Stimulated activated CD8-positive, alpha-beta memory T cell treated with anti-CD3 and anti-CD28 coated beads, Interleukin-2, amount 100 ng/mL, for 1 hour (primary cell): ENCODE results near the gene TMEM184B.

Source experiments
- DNase-seq, 2 donors: peaks; one replicate each; pipeline ENCODE4 v3.0.0-alpha.2; 2020; ENCODE audit warnings: low read depth in 2 of 2

Gene TMEM184B

DNA sequence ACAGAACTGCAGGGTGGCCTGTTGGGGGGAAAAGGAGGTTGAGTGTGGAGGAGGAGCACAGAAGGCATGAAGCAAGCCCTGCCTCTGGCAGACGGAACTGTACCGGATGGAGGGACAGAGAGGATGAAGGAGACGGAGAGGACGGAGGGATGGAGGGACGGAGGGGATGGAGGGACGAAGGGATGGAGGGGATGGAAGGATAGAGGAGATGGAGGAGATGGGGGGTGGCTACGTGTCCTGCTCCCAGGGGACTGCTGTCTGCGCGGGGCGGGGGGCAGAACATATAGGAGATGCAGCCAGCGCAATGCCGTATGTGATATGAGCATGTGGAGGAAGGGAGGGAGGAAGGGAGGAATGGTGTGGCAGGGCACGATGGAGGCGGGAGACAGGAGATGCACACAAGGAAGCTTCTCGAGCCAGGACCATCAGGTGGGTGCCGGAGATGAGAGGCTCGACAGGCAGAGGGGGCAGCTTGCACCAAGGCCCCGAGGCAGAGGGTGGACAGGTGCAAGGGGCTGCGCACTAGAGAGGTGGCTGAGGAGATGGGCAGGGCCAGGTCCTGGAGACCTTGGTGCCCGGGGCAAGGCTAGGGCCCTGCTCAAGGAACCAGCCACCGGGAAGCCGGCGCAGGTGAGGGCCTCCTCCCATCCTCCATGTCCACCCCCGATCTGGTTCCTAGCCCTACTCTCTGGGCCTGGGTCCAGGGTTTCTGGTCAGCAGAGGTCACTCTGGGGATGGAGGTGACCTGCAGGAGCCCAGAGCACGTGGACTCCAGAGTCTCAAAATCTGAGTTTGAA lies 45.8 kb downstream of the TMEM184B start:
- DNase-seq: no peak

GRCh38 chr22:38223289-38223960 lies 49.4 kb downstream of the TMEM184B start:
- no peak for DNase-seq

DNA sequence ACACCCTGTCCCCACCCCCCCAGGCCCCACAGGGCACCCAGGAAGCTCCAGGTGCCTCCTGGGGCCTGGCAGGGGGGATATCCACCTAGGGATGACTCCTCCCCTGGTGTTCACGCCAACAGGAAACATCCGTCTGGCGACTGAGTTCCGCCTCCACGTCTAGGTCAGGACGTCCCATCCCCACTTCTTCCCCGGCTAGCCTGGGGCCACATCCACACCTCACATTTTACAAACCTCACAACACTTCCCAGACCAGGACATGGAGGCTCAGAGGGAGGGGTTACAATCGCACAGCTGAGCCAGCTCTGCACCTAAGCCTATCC lies 50.1 kb downstream of the TMEM184B start:
- no peak for DNase-seq

DNA sequence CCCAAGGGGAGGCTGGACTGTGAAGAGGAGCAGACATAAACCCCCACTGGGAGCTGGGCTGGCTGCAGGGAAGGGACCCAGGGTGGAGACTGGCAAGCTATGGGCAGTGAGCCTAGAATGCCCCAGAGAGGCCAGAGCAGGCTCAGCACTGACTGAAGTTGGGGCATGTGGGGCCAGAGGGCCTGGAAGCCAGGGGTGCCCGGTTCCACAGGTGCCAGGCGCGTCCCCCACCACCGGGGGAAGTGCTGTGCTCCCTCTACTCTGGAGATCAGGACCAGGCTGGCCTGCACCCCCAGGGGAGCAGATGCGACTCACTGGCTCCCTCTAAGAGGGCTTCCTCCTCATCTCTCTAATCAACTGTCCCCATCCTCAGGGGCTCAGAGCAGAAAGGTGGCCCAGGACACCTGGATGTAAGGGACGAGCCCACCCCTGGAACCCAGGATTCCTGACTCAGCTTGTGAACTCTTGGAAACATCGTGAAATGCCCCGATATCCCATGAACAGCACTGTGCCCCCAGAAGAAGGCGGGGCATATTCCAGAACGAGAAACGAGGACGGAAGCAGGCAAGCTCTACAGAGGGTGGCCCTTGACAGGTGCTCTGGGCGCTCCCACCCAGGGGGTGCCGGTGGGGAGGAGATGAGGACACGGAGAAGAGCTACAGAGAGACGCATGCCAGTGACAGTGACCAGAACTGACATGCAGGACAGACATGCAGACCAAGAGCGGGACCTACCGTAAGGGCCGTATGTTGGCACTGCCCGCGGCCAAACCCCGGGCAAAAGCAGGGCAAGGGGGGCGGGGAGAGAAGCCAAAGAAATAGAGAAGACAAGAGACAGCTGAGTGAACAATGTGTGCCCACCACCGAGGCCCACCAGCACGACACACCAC lies 50.7 kb downstream of the TMEM184B start:
- DNase-seq: no peak

- DNase-seq: no peak
These were observed 51.4 kb downstream of the TMEM184B start for GRCh38 chr22:38221407-38221806.

DNA sequence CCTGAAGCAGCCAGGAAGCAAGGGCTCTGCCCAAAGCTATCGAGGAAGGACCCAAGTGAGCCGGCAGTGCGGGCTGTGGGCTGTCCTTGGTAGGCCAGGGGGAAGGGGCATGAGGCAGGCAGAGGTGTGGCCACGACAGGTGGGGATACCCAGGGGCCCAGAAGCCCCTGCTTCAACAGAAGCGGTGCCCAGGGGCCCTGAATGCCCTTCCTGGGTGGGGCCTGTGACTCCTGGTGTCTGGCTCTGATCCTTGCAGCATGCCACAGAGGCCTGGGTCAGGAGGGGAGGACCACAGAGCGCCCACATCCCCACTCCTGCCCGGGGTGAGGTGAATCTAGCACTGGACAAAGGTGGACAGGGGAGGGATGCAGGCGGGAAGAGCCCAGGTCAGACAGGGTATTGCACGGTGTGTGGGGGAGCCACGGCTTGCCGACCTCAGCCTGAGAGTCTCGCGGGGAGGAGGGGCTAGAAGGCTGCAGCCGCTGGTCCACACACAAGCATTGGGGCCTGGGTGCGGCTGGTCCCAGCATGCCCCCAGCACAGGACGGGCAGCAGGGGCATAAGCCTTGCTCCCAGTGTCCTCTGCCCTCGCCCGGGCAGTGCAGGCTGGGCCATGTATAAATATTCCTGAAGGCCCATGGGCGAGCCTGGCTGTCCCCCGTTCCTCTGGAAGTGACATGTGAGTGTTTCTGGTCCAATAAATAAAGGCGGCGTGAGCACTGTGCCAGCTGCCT lies 52.0 kb downstream of the TMEM184B start:
- DNase-seq: no peak

DNA sequence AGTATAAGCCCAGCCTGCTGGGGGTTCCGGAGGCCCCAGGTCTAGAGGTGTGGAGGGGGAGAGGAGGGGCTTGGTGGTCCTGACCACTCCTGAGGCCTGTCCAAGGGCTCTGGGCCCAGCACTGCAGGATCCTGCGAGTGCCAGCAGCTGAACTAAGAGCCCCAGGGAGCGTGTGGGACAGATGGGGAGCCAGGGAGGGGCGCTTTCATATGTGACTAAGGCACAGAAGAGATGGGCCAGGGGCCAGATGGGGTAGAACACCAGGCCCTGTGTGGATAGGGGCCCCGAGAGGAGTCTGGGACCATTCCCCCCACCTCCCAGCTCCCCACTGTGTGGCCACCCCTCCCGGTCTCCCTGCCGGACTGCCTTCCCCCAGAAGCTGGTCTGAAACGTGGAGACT lies 52.6 kb downstream of the TMEM184B start:
- no peak for DNase-seq

GRCh38 chr22:38219632-38220031 lies 53.2 kb downstream of the TMEM184B start:
- DNase-seq: no peak

DNA sequence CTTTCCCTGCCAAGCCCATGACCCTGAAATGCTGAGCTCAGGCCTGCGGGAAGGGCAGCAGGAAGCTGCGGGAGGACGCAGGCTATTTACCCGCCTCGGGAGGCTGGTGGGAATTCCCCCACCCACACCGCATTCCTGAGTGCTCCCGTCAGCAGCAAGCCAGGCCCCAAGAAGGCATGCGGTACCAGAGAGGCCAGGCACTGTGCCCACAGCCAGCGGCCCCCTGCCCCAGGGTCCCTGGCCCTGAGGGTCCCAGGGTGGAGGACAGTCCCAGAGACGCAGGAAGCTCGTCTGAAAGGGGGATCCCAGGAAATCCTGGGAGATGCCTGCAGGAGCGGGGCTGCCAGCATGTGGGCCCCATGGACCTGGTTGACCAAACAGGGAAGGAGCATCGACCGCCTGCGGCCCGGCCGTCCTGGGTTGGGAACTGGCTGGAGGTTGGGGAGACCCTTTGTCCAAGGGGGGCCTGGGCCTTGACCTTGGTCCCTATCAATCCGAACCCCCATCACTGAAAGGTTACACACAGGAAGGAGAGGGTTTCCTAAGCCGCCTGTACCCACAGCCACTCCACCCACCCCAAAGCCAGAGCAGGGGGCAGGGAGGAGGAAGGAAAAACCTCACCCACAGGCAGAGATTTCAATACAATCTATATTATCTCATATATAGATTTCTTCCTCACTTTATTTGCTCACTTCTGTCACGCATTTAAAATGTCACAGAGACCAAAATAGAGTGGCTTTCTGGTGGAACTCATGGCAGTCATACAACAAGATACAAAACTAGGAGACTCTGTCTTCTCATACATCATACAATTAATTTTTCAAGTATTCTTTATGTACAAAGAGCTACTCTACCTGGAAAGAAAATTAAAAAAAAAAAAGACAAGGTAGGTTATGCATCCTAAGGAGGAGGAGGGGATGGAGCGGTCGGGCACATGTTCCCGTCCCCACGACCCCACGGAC lies 53.9 kb downstream of the TMEM184B start:
- no peak for DNase-seq

- no peak for DNase-seq
These were observed 57.4 kb downstream of the TMEM184B start for GRCh38 chr22:38215156-38216038.

DNA sequence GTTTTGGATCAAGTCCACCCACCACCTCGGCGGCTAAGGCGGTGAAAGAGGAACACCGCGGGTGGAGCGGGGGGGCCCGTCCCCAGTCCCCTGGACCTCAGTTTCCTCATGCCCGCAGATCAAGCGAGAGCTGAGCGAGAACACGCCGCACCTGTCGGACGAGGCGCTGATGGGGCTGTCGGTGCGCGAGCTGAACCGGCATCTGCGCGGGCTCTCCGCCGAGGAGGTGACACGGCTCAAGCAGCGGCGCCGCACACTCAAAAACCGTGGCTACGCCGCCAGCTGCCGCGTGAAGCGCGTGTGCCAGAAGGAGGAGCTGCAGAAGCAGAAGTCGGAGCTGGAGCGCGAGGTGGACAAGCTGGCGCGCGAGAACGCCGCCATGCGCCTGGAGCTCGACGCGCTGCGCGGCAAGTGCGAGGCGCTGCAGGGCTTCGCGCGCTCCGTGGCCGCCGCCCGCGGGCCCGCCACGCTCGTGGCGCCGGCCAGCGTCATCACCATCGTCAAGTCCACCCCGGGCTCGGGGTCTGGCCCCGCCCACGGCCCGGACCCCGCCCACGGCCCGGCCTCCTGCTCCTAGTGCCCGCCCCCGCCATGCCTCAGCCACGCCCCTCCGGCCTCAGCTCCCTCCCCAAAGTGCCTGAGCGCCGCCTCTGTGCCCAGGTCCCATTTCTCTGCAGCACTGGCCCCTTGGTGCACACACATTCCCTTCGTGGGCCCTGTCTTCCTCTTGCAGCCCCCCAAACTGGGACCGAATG lies 58.3 kb downstream of the TMEM184B start:
- DNase-seq: peak; percentile 25 to 48

GRCh38 chr22:38213990-38214301 lies 58.9 kb downstream of the TMEM184B start:
- DNase-seq: no peak

- no peak for DNase-seq
These were observed 59.4 kb downstream of the TMEM184B start for GRCh38 chr22:38213319-38213989.

GRCh38 chr22:38212442-38212841 lies 60.4 kb downstream of the TMEM184B start:
- no peak for DNase-seq

DNA sequence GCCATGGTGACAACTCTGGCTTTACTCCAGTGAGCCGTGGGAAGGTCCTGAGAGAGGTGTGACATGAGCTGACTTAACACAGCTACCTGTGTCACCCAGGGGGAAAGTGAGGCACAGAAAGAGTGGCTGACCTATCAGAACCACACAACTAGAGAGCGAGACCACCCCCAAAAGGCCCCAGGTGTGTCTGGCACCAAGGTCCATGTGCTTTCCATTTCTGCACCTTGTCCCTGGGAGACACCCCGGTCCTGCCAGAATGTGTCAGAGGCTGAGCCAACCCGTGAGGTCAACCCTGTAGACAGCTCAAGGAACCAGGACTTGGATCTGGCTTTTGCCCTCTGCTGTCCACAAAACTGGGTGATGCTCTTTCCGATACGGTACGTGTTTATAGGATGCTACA lies 61.3 kb downstream of the TMEM184B start:
- DNase-seq: no peak

DNA sequence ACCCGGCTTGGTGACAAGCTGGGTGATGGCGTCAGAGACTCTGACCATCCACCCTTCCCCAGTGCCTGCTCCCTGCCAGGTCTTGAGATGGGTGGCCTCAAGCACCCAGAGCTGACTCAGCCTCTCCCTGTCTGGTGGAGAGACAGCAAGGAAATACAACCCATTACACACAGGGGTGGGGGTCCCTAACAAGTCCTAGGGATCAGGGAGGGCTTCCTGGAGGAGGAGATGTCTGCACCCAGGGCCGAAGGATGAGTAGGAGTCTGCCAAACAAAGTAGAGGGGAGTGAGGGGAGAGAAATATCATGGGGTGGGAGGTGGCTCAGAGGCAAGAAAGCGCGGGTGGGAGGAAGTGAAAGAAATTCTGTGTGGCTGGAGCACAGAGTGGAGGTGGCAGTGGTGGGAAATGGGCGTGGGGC lies 64.2 kb downstream of the TMEM184B start:
- DNase-seq: no peak

DNA sequence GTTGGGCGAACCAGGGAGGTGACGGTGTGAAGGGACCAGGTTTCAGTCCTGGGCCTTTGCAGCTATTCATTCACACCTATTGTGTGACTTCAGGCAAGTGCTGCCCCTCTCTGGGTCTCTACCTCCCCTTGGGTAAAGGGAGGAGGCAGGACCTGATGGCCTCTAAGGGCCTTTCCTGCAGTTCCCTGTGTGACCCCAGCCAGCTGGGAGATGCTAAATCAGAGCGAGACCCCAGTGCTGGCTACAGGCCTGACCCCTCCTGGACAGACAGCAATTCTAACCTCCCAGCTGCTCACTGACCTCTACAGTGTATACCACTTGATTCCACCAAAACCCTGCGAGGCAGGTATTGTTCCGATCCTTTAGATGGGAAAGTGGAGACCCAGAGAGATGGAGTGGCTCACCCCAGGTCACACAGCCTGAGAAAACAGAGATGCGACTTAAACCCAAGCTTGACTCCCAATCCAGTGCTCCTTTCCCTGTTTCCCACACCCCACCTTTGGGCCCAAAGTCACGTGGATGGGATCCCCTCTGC lies 64.8 kb downstream of the TMEM184B start:
- DNase-seq: no peak
